HUES48 (cell line): Measurements from ENCODE around the gene FAM193B.

Experiments
- H3K27ac ChIP-seq: one replicate; pipeline ENCODE4 v1.7.0; 2013; ENCODE audit warnings: low read depth, low read length, inconsistent platforms
- H3K27me3 ChIP-seq: 2 replicates; pipeline ENCODE4 v1.6.1; 2013; ENCODE audit warnings: mild to moderate bottlenecking, low read length; ENCODE audit not compliant: control insufficient read depth, insufficient read depth
- H3K36me3 ChIP-seq: 2 replicates; pipeline ENCODE4 v1.6.1; 2013; ENCODE audit warnings: low read length; ENCODE audit not compliant: control insufficient read depth, insufficient read depth
- H3K4me1 ChIP-seq: 2 replicates; pipeline ENCODE4 v1.6.1; 2013; ENCODE audit warnings: mild to moderate bottlenecking, low read length; ENCODE audit not compliant: control insufficient read depth, insufficient read depth
- H3K4me3 ChIP-seq: 2 replicates; pipeline ENCODE4 v1.5.1; 2013; ENCODE audit warnings: mild to moderate bottlenecking, low read depth, low read length
- H3K9ac ChIP-seq: 2 replicates; pipeline ENCODE4 v1.6.1; 2013; ENCODE audit warnings: mild to moderate bottlenecking, low read depth, low read length, moderate library complexity
- H3K9me3 ChIP-seq: 2 replicates; pipeline ENCODE4 v1.6.1; 2013; ENCODE audit warnings: low read length; ENCODE audit not compliant: control insufficient read depth, insufficient read depth

The FAM193B gene

GRCh38 chr5:177473443-177474001 lies 80.8 kb downstream of the FAM193B start, which contains the start of gene DBN1:
Gene DBN1 (minus strand): TSS chr5:177473634. CDS start chr5:177473521, 113 bp downstream.
- Histone ChIP-seq H3K9me3 (no peaks in the 10 kb centered on the region), H3K36me3 (peaks cover 31% of the 10 kb centered on the region), H3K9ac (peak within 1 kb of the TSS; percentile 96), H3K4me3 (peak within 1 kb of the TSS; percentile 96), H3K27me3 (no peaks in the 10 kb centered on the region), H3K4me1 (peaks cover 48% of the 10 kb centered on the region), H3K27ac (peak within 1 kb of the TSS; percentile 94)

DNA sequence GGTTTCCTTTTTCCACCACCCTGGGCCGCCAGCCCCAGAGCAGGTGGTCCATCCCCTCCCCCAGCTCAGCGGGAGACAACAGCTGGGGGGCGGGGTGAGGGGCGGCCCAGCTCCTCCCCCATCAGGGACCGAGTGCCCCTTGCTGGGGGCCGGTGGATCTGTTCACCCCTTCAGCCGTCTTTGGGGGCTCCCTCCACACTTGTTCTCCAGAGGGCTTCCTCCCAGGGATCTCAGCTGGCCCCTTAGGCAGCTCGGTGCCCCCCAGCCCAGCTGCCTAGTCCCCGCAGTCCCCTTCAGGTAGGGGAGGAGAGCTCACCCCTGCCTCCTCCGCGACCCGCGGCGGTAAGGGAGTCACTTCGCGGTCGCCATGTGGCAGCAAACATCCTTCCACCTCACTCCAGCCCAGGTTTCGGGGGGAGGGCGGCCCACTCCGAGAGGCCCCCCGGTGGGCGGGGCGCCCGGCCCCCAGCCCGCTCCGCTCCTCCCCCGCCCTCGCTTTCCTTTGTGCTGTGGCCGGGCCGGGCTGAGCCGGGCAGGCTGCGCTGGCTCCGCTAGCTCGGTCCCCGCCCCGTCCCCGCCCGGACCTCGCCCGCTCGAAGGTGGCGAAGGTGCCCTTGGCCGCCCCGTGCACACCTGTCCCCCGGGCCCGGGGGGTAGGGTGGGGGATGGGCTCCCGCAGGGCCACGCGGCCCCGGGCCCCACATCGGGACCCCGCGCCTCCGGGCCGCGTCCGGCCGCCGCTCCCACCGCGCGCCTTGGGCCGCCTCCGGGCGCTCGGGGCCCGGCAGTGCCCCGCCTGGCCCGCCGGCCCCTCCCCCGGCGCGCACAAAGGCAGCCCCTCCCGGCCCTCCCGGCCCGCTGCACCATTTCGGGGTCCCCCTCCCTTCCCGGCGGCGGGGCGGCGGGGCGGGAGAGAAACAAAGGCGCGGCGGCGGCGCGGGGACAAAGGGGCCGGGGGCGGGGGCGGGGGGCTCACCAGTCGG lies 81.6 kb downstream of the FAM193B start:
- no peaks in the 10 kb centered on the region for H3K27me3 ChIP-seq
- H3K4me1 ChIP-seq = peaks cover 48% of the 10 kb centered on the region
- peak overlapping the region; percentile 94 for H3K27ac ChIP-seq
- H3K9ac ChIP-seq = peak overlapping the region; percentile 96
- peak overlapping the region; percentile 96 for H3K4me3 ChIP-seq
- no peaks in the 10 kb centered on the region for H3K9me3 ChIP-seq
- H3K36me3 ChIP-seq = peaks cover 38% of the 10 kb centered on the region

GRCh38 chr5:177471610-177472356 lies 82.6 kb downstream of the FAM193B start:
- peak overlapping the region; percentile 94 for H3K27ac ChIP-seq
- H3K27me3 ChIP-seq = no peaks in the 10 kb centered on the region
- peaks cover 48% of the 10 kb centered on the region for H3K36me3 ChIP-seq
- H3K4me1 ChIP-seq = peaks cover 47% of the 10 kb centered on the region
- H3K9ac ChIP-seq = peak overlapping the region; percentile 96
- no peaks in the 10 kb centered on the region for H3K9me3 ChIP-seq
- H3K4me3 ChIP-seq = peak overlapping the region; percentile 96

GRCh38 chr5:177470759-177471536 lies 83.4 kb downstream of the FAM193B start:
- Histone ChIP-seq H3K9me3 (no peaks in the 10 kb centered on the region), H3K27ac (peak overlapping the region; percentile 16), H3K9ac (no peak overlapping the region), H3K27me3 (no peaks in the 10 kb centered on the region), H3K4me3 (peak overlapping the region; percentile 96; the same call in 1 of the 2 replicates), H3K4me1 (peaks cover 43% of the 10 kb centered on the region), H3K36me3 (peaks cover 56% of the 10 kb centered on the region)
